B cell (primary cell): ENCODE data around the gene LRIT1. TPM values are rescaled to one million over a fixed set of nuclear protein-coding genes. Genes with fewer than 3 reads are reported as not detected.

Experiments used
- ATAC-seq: fragments of 200-7000 bp; cut with Tn5 transposase; one replicate; pipeline ENCODE4 v1.10.0; 2021; ENCODE audit warnings: low read depth, mild to moderate bottlenecking, moderate number of reproducible peaks, moderate library complexity
- CTCF ChIA-PET: fragments of 350-600 bp; sonication (Branson Sonifier 250); formaldehyde crosslinking; loops from one replicate; lab custom pipeline; 2021; ENCODE audit warnings: antibody characterized with exemption, inconsistent platforms; lab: Charles Lee
- POLR2A ChIA-PET: fragments of 350-600 bp; sonication (Branson Sonifier 250); formaldehyde crosslinking; loops from one replicate; lab custom pipeline; 2021; ENCODE audit warnings: antibody characterized with exemption; lab: Charles Lee
- DNase-seq: peaks from one replicate; pipeline ENCODE4 v3.0.0; 2013
- H2AFZ ChIP-seq: 2 replicates; pipeline ENCODE4 v1.6.1; 2012; ENCODE audit warnings: mild to moderate bottlenecking, low read depth, low read length; ENCODE audit not compliant: insufficient read depth, poor library complexity, severe bottlenecking
- H3K27ac ChIP-seq, 2 donors: 1 replicate in 1 of 2; 2 replicates in 1 of 2; pipeline ENCODE4 v1.5.1; 2012 to 2013; ENCODE audit warnings: low read length in 2 of 2, mild to moderate bottlenecking in 2 of 2, moderate library complexity in 1 of 2
- H3K27me3 ChIP-seq, 4 experiments: fragments of 200-600 bp in 1 of 4; sonication (generic) in 1 of 4; replicated peaks in 1 of 4; 1 replicate in 2 of 4; 2 replicates in 2 of 4; pipeline versions ENCODE4 v1.6.1 to v1.7.0; 2013 to 2016; ENCODE audit warnings: low read length in 3 of 4, mild to moderate bottlenecking in 2 of 4, mixed read lengths in 1 of 4, moderate library complexity in 1 of 4; ENCODE audit not compliant: insufficient read depth in 4 of 4, control insufficient read depth in 3 of 4; ENCODE audit errors: control extremely low read depth in 1 of 4
- H3K36me3 ChIP-seq, 2 experiments: replicated peaks in 1 of 2; 1 replicate in 1 of 2; 2 replicates in 1 of 2; pipeline versions ENCODE4 v1.6.1 to v1.7.1; 2013; ENCODE audit warnings: low read length in 1 of 2; ENCODE audit not compliant: insufficient read depth in 2 of 2, control insufficient read depth in 1 of 2; ENCODE audit errors: control extremely low read depth in 1 of 2, extremely low read depth in 1 of 2
- H3K4me1 ChIP-seq, 2 donors: fragments of 200-600 bp in 1 of 2; sonication (generic) in 1 of 2; 1 replicate in 1 of 2; 2 replicates in 1 of 2; pipeline versions ENCODE4 v1.5.1 to v1.6.1; 2013 to 2017; ENCODE audit warnings: low read length in 2 of 2; ENCODE audit not compliant: control insufficient read depth in 2 of 2, insufficient read depth in 2 of 2
- H3K4me2 ChIP-seq: replicated peaks from 2 replicates; pipeline ENCODE3; 2012; ENCODE audit warnings: mild to moderate bottlenecking, low read depth, low read length; ENCODE audit not compliant: poor library complexity, severe bottlenecking
- H3K4me3 ChIP-seq, 5 experiments: fragments of 200-600 bp in 1 of 5; sonication (generic) in 1 of 5; 1 replicate in 3 of 5; 2 replicates in 2 of 5; pipeline versions ENCODE4 v1.5.1 to v1.7.0; 2011 to 2016; ENCODE audit warnings: low read length in 4 of 5, mild to moderate bottlenecking in 4 of 5, low read depth in 2 of 5, control low read depth in 1 of 5, moderate library complexity in 1 of 5; ENCODE audit not compliant: insufficient read depth in 1 of 5; ENCODE audit errors: control extremely low read depth in 1 of 5, extremely low read depth in 1 of 5
- H3K79me2 ChIP-seq: fragments of 200-600 bp; sonication (generic); one replicate; pipeline ENCODE4 v1.6.0; 2016; ENCODE audit warnings: low read length; ENCODE audit not compliant: control insufficient read depth, insufficient read depth
- H3K9ac ChIP-seq: fragments of 200-600 bp; sonication (generic); 2 replicates; pipeline ENCODE4 v1.6.1; 2017; ENCODE audit warnings: mild to moderate bottlenecking, low read length, moderate library complexity
- H3K9me3 ChIP-seq, 3 donors: one replicate each; pipeline versions ENCODE4 v1.6.1 to v1.7.1; 2013; ENCODE audit warnings: low read length in 2 of 3; ENCODE audit not compliant: control insufficient read depth in 2 of 3, insufficient read depth in 1 of 3; ENCODE audit errors: control extremely low read depth in 1 of 3
- H4K20me1 ChIP-seq: 2 replicates; pipeline ENCODE4 v1.6.0; 2012; ENCODE audit warnings: mild to moderate bottlenecking, low read length; ENCODE audit not compliant: insufficient read depth, control insufficient read depth, poor library complexity, severe bottlenecking
- H3K27ac Mint-ChIP-seq: one replicate; pipeline ENCODE4 v1.8.0; 2021; ENCODE audit warnings: mixed read lengths
- H3K27me3 Mint-ChIP-seq: one replicate; pipeline ENCODE4 v1.8.0; 2021; ENCODE audit warnings: mixed read lengths
- H3K4me1 Mint-ChIP-seq: one replicate; pipeline ENCODE4 v1.8.0; 2021; ENCODE audit warnings: mixed read lengths
- H3K4me3 Mint-ChIP-seq: one replicate; pipeline ENCODE4 v1.8.0; 2021; ENCODE audit warnings: mixed read lengths
- H3K9me3 Mint-ChIP-seq: one replicate; pipeline ENCODE4 v1.8.0; 2022; ENCODE audit warnings: mixed read lengths; ENCODE audit not compliant: insufficient read depth
- EZH2 ChIP-seq: IDR thresholded peaks from 2 replicates; pipeline ENCODE4 v1.6.1; 2012; ENCODE audit warnings: borderline replicate concordance, low read depth, mild to moderate bottlenecking, moderate library complexity, low read length; ENCODE audit not compliant: insufficient read depth, poor library complexity, severe bottlenecking
- WGBS: methylation state at CpG from one replicate; pipeline ENCODE4 v1.1.5; 2013; ENCODE audit warnings: missing lambda C conversion rate; ENCODE audit not compliant: insufficient coverage; 5-methylcytosine and 5-hydroxymethylcytosine counted together
- intact Hi-C: fragments of 100-400 bp; cut with micrococcal nuclease; formaldehyde crosslinking; loops from one replicate; pipeline ENCODE4 v1.10.0; 2022
- polyA plus RNA-seq: library from polyadenylated mRNA; depleted of rRNA; stranded (reverse); fragments of >200 nt; gene quantifications from 2 replicates; pipeline ENCODE4 v1.2.3, GENCODE V29; 2012
- total RNA-seq, 2 donors: library from RNA; stranded (reverse); fragments of 120-200 nt in 1 of 2; gene quantifications; 1 replicate in 1 of 2; 2 replicates in 1 of 2; pipeline versions ENCODE4 v1.2.3 to v1.2.4, GENCODE V29; 2013 to 2022
- TF ChIP-seq, protein P1 (sequence below): fragments of 200-600 bp; IDR thresholded peaks from one replicate; pipeline ENCODE4 v1.8.0; 2022; ENCODE audit warnings: antibody characterized with exemption, mild to moderate bottlenecking

LRIT1 gene
- total and polyA plus RNA-seq, 2 donors (not counting 1 experiment from before 2014, with no cell fraction given), result not detected

- peaks cover 0 to 7% (median 0%) of the 10 kb centered on the region in 3 donors for H3K9me3 ChIP-seq
- TF ChIP-seq, protein P1, sequence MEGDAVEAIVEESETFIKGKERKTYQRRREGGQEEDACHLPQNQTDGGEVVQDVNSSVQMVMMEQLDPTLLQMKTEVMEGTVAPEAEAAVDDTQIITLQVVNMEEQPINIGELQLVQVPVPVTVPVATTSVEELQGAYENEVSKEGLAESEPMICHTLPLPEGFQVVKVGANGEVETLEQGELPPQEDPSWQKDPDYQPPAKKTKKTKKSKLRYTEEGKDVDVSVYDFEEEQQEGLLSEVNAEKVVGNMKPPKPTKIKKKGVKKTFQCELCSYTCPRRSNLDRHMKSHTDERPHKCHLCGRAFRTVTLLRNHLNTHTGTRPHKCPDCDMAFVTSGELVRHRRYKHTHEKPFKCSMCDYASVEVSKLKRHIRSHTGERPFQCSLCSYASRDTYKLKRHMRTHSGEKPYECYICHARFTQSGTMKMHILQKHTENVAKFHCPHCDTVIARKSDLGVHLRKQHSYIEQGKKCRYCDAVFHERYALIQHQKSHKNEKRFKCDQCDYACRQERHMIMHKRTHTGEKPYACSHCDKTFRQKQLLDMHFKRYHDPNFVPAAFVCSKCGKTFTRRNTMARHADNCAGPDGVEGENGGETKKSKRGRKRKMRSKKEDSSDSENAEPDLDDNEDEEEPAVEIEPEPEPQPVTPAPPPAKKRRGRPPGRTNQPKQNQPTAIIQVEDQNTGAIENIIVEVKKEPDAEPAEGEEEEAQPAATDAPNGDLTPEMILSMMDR, result no peak
- no peak for TF ChIP-seq EZH2
- H3K4me1 ChIP-seq, result no peaks in the 10 kb centered on the region
- WGBS, result 42% methylated on average over 6 of the region's 6 CpGs
- no peaks in the 10 kb centered on the region for H3K79me2 ChIP-seq
- ChIA-PET CTCF (interaction anchor here (1.1 kb wide), 1 partner anchor 17 kb away, joined by 4 read pairs; no protein-coding TSS in a partner anchor), POLR2A (no interaction called here)
- H3K27me3 ChIP-seq, result peaks cover 0 to 23% (median 1%) of the 10 kb centered on the region in 4 experiments
- H3K27me3 Mint-ChIP-seq, result peaks cover 29% of the 10 kb centered on the region
- no peaks in the 10 kb centered on the region for H3K9me3 Mint-ChIP-seq
- DNase-seq, result no peak
- H3K4me2 ChIP-seq, result no peak overlapping the region
- intact Hi-C loops, result no loop called here
- H2AFZ ChIP-seq, result no peak overlapping the region
- no peak overlapping the region for H3K27ac Mint-ChIP-seq
- no peak overlapping the region for H3K27ac ChIP-seq
- no peaks in the 10 kb centered on the region for H4K20me1 ChIP-seq
- no peaks in the 10 kb centered on the region for H3K36me3 ChIP-seq
- no peak overlapping the region for H3K4me3 Mint-ChIP-seq
- H3K9ac ChIP-seq, result no peak overlapping the region
- no peak overlapping the region for H3K4me3 ChIP-seq
- no peak for ATAC-seq
- H3K4me1 Mint-ChIP-seq, result no peaks in the 10 kb centered on the region
These were observed 16.8 kb downstream of the LRIT1 start for GRCh38 chr10:84224411-84225028.

GRCh38 chr10:84221916-84222315 is 19.4 kb downstream of the LRIT1 start:
- Histone ChIP-seq H3K4me2 (no peak overlapping the region), H3K4me3 (no peak overlapping the region), H3K36me3 (no peaks in the 10 kb centered on the region), H3K79me2 (no peaks in the 10 kb centered on the region), H3K9ac (no peak overlapping the region), H2AFZ (no peak overlapping the region), H4K20me1 (no peaks in the 10 kb centered on the region), H3K27ac (no peak overlapping the region), H3K27me3 (peaks cover 0 to 14% (median 1%) of the 10 kb centered on the region in 4 experiments), H3K9me3 (peaks cover 0 to 10% (median 0%) of the 10 kb centered on the region in 3 donors), H3K4me1 (no peaks in the 10 kb centered on the region)
- H3K9me3 Mint-ChIP-seq, result no peaks in the 10 kb centered on the region
- intact Hi-C loops, result no loop called here
- no peak for TF ChIP-seq EZH2
- TF ChIP-seq, protein P1, result no peak
- H3K4me1 Mint-ChIP-seq, result no peaks in the 10 kb centered on the region
- ATAC-seq (no peak), DNase-seq (no peak)
- CTCF ChIA-PET, result no interaction called here
- no peak overlapping the region for H3K4me3 Mint-ChIP-seq
- peaks cover 21% of the 10 kb centered on the region for H3K27me3 Mint-ChIP-seq
- POLR2A ChIA-PET, result no interaction called here
- 93% methylated on average over 8 of the region's 8 CpGs for WGBS
- H3K27ac Mint-ChIP-seq, result no peak overlapping the region
